ENCODE results near the gene CFAP46. TPM values are rescaled to one million over a fixed set of nuclear protein-coding genes. Genes with fewer than 3 reads are reported as not detected.
"Not testable (repeated sequence)": the region's sequence is repeated elsewhere in the genome, so short reads cannot be mapped to it uniquely, and the experiment has no call there.

Gene CFAP46
- total RNA-seq, 1 donor from 2014 or later: 1.6 TPM

- no peaks in the 10 kb centered on the region for H3K36me3 ChIP-seq
- Mint-ChIP-seq H3K9me3 (no peaks in the 10 kb centered on the region), H3K4me3 (no peak overlapping the region), H3K27ac (no peak overlapping the region), H3K27me3 (ENCODE audit: insufficient read depth, low read depth) (peaks cover 18% of the 10 kb centered on the region), H3K4me1 (peaks cover 22% of the 10 kb centered on the region), H3K36me3 (no peaks in the 10 kb centered on the region)
- no peak overlapping the region for H3K4me3 ChIP-seq
- H3K27me3 ChIP-seq: peaks cover 17% of the 10 kb centered on the region
- H3K79me2 ChIP-seq (ENCODE audit: low read depth): no peaks in the 10 kb centered on the region
- no peak for DNase-seq (ENCODE audit: low spot score)
- H3K27ac ChIP-seq: no peak overlapping the region
- H3K4me1 ChIP-seq: peaks cover 4% of the 10 kb centered on the region
- H3F3A ChIP-seq (ENCODE audit: low read depth): no peaks in the 10 kb centered on the region
- TF ChIP-seq EZH2phosphoT487 (IDR thresholded peaks at IDR 0.05) (no peak), EZH2 (IDR thresholded peaks at IDR 0.05) (no peak)
- TF ChIP-seq, protein P1, sequence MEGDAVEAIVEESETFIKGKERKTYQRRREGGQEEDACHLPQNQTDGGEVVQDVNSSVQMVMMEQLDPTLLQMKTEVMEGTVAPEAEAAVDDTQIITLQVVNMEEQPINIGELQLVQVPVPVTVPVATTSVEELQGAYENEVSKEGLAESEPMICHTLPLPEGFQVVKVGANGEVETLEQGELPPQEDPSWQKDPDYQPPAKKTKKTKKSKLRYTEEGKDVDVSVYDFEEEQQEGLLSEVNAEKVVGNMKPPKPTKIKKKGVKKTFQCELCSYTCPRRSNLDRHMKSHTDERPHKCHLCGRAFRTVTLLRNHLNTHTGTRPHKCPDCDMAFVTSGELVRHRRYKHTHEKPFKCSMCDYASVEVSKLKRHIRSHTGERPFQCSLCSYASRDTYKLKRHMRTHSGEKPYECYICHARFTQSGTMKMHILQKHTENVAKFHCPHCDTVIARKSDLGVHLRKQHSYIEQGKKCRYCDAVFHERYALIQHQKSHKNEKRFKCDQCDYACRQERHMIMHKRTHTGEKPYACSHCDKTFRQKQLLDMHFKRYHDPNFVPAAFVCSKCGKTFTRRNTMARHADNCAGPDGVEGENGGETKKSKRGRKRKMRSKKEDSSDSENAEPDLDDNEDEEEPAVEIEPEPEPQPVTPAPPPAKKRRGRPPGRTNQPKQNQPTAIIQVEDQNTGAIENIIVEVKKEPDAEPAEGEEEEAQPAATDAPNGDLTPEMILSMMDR (IDR thresholded peaks at IDR 0.05): no peak
- no peak overlapping the region for H3K9ac ChIP-seq
- H4K20me1 ChIP-seq (ENCODE audit: low read depth): no peaks in the 10 kb centered on the region
- H3K4me2 ChIP-seq: no peak overlapping the region
- H3K9me3 ChIP-seq (ENCODE audit: low read depth): no peaks in the 10 kb centered on the region
- H2AFZ ChIP-seq (replicated peaks): no peak overlapping the region
Measured at GRCh38 chr10:132958883-132959558, 16.7 kb upstream of the CFAP46 start.

- H3K4me1 Mint-ChIP-seq: peaks cover 22% of the 10 kb centered on the region
- H3K27ac Mint-ChIP-seq: peak overlapping the region; percentile 28
- Histone ChIP-seq H3F3A (ENCODE audit: low read depth) (no peaks in the 10 kb centered on the region), H3K27me3 (peaks cover 10% of the 10 kb centered on the region), H3K27ac (no peak overlapping the region), H3K79me2 (ENCODE audit: low read depth) (no peaks in the 10 kb centered on the region), H3K4me1 (peaks cover 4% of the 10 kb centered on the region), H2AFZ (replicated peaks) (no peak overlapping the region), H3K36me3 (no peaks in the 10 kb centered on the region), H3K4me2 (no peak overlapping the region), H3K9ac (no peak overlapping the region), H4K20me1 (ENCODE audit: low read depth) (no peaks in the 10 kb centered on the region), H3K9me3 (ENCODE audit: low read depth) (no peaks in the 10 kb centered on the region), H3K4me3 (no peak overlapping the region)
- DNase-seq (ENCODE audit: low spot score): no peak
- peaks cover 15% of the 10 kb centered on the region for H3K27me3 Mint-ChIP-seq (ENCODE audit: insufficient read depth, low read depth)
- TF ChIP-seq EZH2 (IDR thresholded peaks at IDR 0.05) (no peak), EZH2phosphoT487 (IDR thresholded peaks at IDR 0.05) (no peak)
- TF ChIP-seq, protein P1 (IDR thresholded peaks at IDR 0.05): no peak
- H3K4me3 Mint-ChIP-seq: no peak overlapping the region
- no peaks in the 10 kb centered on the region for H3K36me3 Mint-ChIP-seq
- H3K9me3 Mint-ChIP-seq: no peaks in the 10 kb centered on the region
Measured at GRCh38 chr10:132957981-132958882, 15.9 kb upstream of the CFAP46 start.

DNA sequence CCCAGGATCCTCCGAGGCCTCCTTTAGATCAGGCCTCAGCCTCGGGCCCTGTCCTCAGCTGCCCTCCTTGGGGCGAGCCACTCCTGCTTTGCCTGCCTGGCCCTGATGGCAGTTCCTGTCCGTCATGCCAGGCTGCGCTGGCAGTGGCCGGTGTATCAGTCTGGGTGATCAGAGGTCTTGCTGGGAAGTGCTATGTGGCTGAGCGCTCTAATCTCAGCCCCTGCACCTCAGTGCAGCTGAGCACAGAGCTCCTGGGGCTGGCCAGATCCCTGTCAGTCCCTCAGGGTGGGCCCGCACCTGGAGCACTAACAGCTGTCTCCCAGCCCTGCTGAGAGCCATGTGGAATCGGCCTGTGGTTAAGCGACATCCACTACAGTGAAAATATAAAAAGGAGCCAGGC, 14.8 kb upstream of the CFAP46 start:
- Histone ChIP-seq H3K4me2 (no peak overlapping the region), H4K20me1 (ENCODE audit: low read depth) (no peaks in the 10 kb centered on the region), H3K79me2 (ENCODE audit: low read depth) (no peaks in the 10 kb centered on the region), H3K9me3 (ENCODE audit: low read depth) (no peaks in the 10 kb centered on the region), H3K9ac (no peak overlapping the region), H3K27ac (no peak overlapping the region), H2AFZ (replicated peaks) (no peak overlapping the region), H3K36me3 (no peaks in the 10 kb centered on the region), H3K4me3 (no peak overlapping the region), H3K4me1 (peaks cover 4% of the 10 kb centered on the region), H3F3A (ENCODE audit: low read depth) (no peaks in the 10 kb centered on the region), H3K27me3 (no peaks in the 10 kb centered on the region)
- H3K36me3 Mint-ChIP-seq: no peaks in the 10 kb centered on the region
- TF ChIP-seq, protein P1 (IDR thresholded peaks at IDR 0.05): no peak
- no peak for TF ChIP-seq EZH2phosphoT487 (IDR thresholded peaks at IDR 0.05)
- no peak for TF ChIP-seq EZH2 (IDR thresholded peaks at IDR 0.05)
- H3K4me3 Mint-ChIP-seq: no peak overlapping the region
- peaks cover 8% of the 10 kb centered on the region for H3K27me3 Mint-ChIP-seq (ENCODE audit: insufficient read depth, low read depth)
- peaks cover 11% of the 10 kb centered on the region for H3K4me1 Mint-ChIP-seq
- H3K27ac Mint-ChIP-seq: no peak overlapping the region
- H3K9me3 Mint-ChIP-seq: no peaks in the 10 kb centered on the region
- no peak for DNase-seq (ENCODE audit: low spot score)

DNA sequence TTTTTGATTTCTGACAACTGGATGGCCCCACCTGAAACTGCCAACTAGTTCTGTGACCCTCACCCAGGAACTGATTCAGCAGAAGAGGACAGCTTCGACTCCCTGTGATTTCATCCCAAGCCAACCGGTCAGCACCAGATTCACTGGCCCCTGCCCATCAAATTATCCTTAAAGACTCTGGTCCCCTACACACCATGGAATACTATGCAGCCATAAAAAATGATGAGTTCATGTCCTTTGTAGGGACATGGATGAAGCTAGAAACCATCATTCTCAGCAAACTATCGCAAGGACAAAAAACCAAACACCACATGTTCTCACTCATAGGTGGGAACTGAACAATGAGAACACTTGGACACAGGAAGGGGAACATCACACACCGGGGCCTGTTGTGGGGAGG, 13.9 kb upstream of the CFAP46 start:
- H4K20me1 ChIP-seq (ENCODE audit: low read depth); DNase-seq (ENCODE audit: low spot score); H3K79me2 ChIP-seq (ENCODE audit: low read depth); H3K27me3 Mint-ChIP-seq (ENCODE audit: insufficient read depth, low read depth); H3K36me3 ChIP-seq; H3K27ac ChIP-seq; H3K9ac ChIP-seq; H3K9me3 Mint-ChIP-seq; H3K4me1 ChIP-seq; H3K9me3 ChIP-seq (ENCODE audit: low read depth); H3K4me2 ChIP-seq; H3K4me1 Mint-ChIP-seq; H3K4me3 Mint-ChIP-seq; H3K36me3 Mint-ChIP-seq; H3K4me3 ChIP-seq; H3F3A ChIP-seq (ENCODE audit: low read depth); H2AFZ ChIP-seq (replicated peaks); H3K27me3 ChIP-seq: not testable (repeated sequence)
- H3K27ac Mint-ChIP-seq: peak overlapping the region; percentile 69
